ENCODE results near the gene RAI1. TPM values are rescaled to one million over a fixed set of nuclear protein-coding genes. Genes with fewer than 3 reads are reported as not detected.

RAI1 gene
- total and polyA plus RNA-seq, 2 of the 13 experiments (the other 11 are each of a cell fraction or from before 2014, with no cell fraction given): 3.4 to 5.2 TPM

DNA sequence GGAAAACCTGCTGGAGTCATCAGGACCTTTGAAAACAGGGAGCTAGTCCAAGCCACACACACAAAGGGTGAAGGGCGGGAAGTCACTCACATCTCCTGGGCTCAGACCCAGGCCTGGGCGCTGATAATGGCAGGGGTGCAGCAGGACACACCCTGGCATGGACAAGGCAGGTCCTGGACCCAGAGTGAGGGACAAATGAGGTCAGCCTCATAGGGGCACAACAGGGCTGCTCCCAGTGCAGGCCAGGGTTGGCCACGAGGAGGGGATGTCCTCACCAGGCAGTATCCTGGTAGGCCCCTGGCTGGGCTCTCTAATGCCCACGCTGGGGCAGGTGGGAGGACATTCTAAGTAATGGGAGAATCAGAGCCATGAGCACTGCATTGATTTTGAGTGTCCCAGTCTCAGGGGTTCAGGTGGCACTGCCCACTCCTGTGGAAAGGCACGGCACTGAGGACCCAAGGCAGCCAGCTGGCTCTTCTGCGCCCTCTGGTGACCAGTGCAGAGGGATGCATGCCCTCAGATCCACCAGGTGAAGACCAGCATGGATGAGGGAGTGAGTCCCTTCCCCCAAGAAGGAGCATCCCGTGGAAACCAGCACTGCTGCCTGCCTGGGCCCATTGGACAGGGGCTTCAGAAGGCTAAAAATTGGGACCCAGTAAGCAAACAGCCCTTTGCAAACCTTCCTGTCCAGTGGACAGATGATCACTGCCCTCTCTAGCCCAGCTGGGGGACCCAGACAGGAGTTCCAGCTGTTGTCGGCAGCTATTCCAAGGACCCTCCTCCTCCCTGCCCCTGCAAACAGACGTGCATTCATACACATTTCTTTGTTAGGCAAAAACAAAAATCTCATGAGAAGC, 178.9 kb downstream of the RAI1 start (continued):
- TF ChIP-seq, protein P1, sequence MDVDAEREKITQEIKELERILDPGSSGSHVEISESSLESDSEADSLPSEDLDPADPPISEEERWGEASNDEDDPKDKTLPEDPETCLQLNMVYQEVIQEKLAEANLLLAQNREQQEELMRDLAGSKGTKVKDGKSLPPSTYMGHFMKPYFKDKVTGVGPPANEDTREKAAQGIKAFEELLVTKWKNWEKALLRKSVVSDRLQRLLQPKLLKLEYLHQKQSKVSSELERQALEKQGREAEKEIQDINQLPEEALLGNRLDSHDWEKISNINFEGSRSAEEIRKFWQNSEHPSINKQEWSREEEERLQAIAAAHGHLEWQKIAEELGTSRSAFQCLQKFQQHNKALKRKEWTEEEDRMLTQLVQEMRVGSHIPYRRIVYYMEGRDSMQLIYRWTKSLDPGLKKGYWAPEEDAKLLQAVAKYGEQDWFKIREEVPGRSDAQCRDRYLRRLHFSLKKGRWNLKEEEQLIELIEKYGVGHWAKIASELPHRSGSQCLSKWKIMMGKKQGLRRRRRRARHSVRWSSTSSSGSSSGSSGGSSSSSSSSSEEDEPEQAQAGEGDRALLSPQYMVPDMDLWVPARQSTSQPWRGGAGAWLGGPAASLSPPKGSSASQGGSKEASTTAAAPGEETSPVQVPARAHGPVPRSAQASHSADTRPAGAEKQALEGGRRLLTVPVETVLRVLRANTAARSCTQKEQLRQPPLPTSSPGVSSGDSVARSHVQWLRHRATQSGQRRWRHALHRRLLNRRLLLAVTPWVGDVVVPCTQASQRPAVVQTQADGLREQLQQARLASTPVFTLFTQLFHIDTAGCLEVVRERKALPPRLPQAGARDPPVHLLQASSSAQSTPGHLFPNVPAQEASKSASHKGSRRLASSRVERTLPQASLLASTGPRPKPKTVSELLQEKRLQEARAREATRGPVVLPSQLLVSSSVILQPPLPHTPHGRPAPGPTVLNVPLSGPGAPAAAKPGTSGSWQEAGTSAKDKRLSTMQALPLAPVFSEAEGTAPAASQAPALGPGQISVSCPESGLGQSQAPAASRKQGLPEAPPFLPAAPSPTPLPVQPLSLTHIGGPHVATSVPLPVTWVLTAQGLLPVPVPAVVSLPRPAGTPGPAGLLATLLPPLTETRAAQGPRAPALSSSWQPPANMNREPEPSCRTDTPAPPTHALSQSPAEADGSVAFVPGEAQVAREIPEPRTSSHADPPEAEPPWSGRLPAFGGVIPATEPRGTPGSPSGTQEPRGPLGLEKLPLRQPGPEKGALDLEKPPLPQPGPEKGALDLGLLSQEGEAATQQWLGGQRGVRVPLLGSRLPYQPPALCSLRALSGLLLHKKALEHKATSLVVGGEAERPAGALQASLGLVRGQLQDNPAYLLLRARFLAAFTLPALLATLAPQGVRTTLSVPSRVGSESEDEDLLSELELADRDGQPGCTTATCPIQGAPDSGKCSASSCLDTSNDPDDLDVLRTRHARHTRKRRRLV (CRISPR knock-in tag; IDR thresholded peaks at IDR 0.05): no peak
- TF ChIP-seq, protein P2, sequence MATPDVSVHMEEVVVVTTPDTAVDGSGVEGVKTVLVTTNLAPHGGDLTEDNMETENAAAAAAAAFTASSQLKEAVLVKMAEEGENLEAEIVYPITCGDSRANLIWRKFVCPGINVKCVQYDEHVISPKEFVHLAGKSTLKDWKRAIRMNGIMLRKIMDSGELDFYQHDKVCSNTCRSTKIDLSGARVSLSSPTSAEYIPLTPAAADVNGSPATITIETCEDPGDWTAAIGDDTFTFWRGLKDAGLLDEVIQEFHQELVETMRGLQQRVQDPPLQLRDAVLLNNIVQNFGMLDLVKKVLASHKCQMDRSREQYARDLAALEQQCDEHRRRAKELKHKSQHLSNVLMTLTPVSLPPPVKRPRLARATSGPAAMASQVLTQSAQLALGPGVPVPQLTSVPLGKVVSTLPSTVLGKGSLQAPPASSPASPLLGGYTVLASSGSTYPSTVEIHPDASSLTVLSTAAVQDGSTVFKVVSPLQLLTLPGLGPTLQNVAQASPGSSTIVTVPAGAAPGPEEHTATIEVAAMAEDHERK (CRISPR knock-in tag; IDR thresholded peaks at IDR 0.05; ENCODE audit: low read depth): no peak
- no peak for TF ChIP-seq HOXA5 (CRISPR knock-in tag; IDR thresholded peaks at IDR 0.05)
- 0 out of 2 replicates have a peak, but pooled peaks have one; percentile 37 for TF ChIP-seq ZSCAN25 (CRISPR knock-in tag; IDR thresholded peaks at IDR 0.05)
- 0 out of 2 replicates have a peak, but pooled peaks have one; percentile 33 for TF ChIP-seq TGIF2 (CRISPR knock-in tag; IDR thresholded peaks at IDR 0.05)
- TF ChIP-seq THYN1 (CRISPR knock-in tag; IDR thresholded peaks at IDR 0.05; ENCODE audit: borderline replicate concordance, low read depth): no peak
- no peak for TF ChIP-seq HMG20A (CRISPR knock-in tag; IDR thresholded peaks at IDR 0.05; ENCODE audit: borderline replicate concordance)
- TF ChIP-seq YY1 (IDR thresholded peaks at IDR 0.05; ENCODE audit: insufficient read depth, insufficient replicate concordance, low read depth, low read length): peak; percentile 16
- peak; percentile 60 for TF ChIP-seq ZFX (CRISPR knock-in tag; IDR thresholded peaks at IDR 0.05; ENCODE audit: low read depth)
- no peak for TF ChIP-seq MAFG (CRISPR knock-in tag; IDR thresholded peaks at IDR 0.05)
- TF ChIP-seq ETV5 (CRISPR knock-in tag; IDR thresholded peaks at IDR 0.05; ENCODE audit: borderline replicate concordance): peak; percentile 24; the same call in 1 of the 2 replicates
- TF ChIP-seq KLF11 (CRISPR knock-in tag; IDR thresholded peaks at IDR 0.05): no peak
- TF ChIP-seq, protein P3, sequence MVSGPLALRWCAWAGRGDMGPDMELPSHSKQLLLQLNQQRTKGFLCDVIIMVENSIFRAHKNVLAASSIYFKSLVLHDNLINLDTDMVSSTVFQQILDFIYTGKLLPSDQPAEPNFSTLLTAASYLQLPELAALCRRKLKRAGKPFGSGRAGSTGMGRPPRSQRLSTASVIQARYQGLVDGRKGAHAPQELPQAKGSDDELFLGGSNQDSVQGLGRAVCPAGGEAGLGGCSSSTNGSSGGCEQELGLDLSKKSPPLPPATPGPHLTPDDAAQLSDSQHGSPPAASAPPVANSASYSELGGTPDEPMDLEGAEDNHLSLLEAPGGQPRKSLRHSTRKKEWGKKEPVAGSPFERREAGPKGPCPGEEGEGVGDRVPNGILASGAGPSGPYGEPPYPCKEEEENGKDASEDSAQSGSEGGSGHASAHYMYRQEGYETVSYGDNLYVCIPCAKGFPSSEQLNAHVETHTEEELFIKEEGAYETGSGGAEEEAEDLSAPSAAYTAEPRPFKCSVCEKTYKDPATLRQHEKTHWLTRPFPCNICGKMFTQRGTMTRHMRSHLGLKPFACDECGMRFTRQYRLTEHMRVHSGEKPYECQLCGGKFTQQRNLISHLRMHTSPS (CRISPR knock-in tag; IDR thresholded peaks at IDR 0.05; ENCODE audit: low read depth): peak; percentile 75; the same call in 1 of the 2 replicates
- no peak for TF ChIP-seq ARNT (IDR thresholded peaks at IDR 0.05)
- 0 out of 2 replicates have a peak, but pooled peaks have one; percentile 27 for TF ChIP-seq ZNF614 (CRISPR knock-in tag; IDR thresholded peaks at IDR 0.05; ENCODE audit: borderline replicate concordance)
- no peak for TF ChIP-seq ZEB1 (IDR thresholded peaks at IDR 0.05; ENCODE audit: insufficient replicate concordance, low read depth)
- TF ChIP-seq NCOA1 (CRISPR knock-in tag; IDR thresholded peaks at IDR 0.05): no peak
- TF ChIP-seq SALL1 (CRISPR knock-in tag; IDR thresholded peaks at IDR 0.05): peak; percentile 66
- TF ChIP-seq SALL2 (CRISPR knock-in tag; IDR thresholded peaks at IDR 0.05): no peak
- TF ChIP-seq, protein P4, sequence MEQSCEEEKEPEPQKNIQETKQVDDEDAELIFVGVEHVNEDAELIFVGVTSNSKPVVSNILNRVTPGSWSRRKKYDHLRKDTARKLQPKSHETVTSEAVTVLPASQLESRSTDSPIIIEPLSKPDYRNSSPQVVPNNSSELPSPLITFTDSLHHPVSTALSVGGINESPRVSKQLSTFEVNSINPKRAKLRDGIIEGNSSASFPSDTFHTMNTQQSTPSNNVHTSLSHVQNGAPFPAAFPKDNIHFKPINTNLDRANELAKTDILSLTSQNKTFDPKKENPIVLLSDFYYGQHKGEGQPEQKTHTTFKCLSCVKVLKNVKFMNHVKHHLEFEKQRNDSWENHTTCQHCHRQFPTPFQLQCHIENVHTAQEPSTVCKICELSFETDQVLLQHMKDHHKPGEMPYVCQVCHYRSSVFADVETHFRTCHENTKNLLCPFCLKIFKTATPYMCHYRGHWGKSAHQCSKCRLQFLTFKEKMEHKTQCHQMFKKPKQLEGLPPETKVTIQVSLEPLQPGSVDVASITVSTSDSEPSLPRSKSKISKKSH (CRISPR knock-in tag; IDR thresholded peaks at IDR 0.05; ENCODE audit: borderline replicate concordance): peak; percentile 76; the same call in 1 of the 2 replicates

Measured in HepG2 (cell line).